HepG2 (cell line): ENCODE results near the gene KDM3B. TPM values are rescaled to one million over a fixed set of nuclear protein-coding genes. Genes with fewer than 3 reads are reported as not detected.

Experiments used
- ATAC-seq: fragments of 200-7000 bp; cut with Tn5 transposase; 3 replicates; pipeline ENCODE4 v1.9.1; 2020; ENCODE audit warnings: mild to moderate bottlenecking, moderate library complexity
- BruUV-seq: library from RNA; stranded (reverse); fragments of 400-500 nt; replicated peaks from 2 replicates; lab custom pipeline; 2021; lab: Mats Ljungman, UMichigan
- CTCF ChIA-PET: fragments of 300-600 bp; formaldehyde crosslinking; extraction: SDS; loops from one replicate; lab custom pipeline; 2021; ENCODE audit warnings: low total read pairs, inconsistent platforms, low intra/inter-chr PET ratio; lab: Yijun Ruan, JAX
- POLR2A ChIA-PET: fragments of 350-600 bp; sonication (Branson Sonifier 250); formaldehyde crosslinking; loops from one replicate; lab custom pipeline; 2020; ENCODE audit warnings: antibody characterized with exemption, inconsistent platforms; lab: Yijun Ruan, JAX
- DNase-seq: peaks from one replicate; pipeline ENCODE4 v3.0.0-alpha.2; 2015; ENCODE audit warnings: low spot score
- FAIRE-seq: peaks from 3 replicates; lab custom pipeline; 2011; peaks lifted over from hg19 to GRCh38; lab: Jason Lieb, UNC
- H2AFZ ChIP-seq: one replicate; pipeline ENCODE4 v1.6.1; 2011; ENCODE audit warnings: low read length, inconsistent platforms
- H3K27ac ChIP-seq: fragments of 300-600 bp; 3 replicates; pipeline ENCODE4 v1.8.0; 2011; ENCODE audit warnings: mixed run types, mild to moderate bottlenecking, mixed read lengths, low read length, inconsistent platforms; ENCODE audit not compliant: insufficient read depth; ENCODE audit errors: extremely low read length
- H3K27me3 ChIP-seq, 2 experiments: fragments of 200-600 bp in 1 of 2; 2 replicates in 1 of 2; 3 replicates in 1 of 2; pipeline versions ENCODE4 v1.6.0 to v1.8.0; 2011; ENCODE audit warnings: low read length in 2 of 2, mild to moderate bottlenecking in 2 of 2, moderate library complexity in 2 of 2, inconsistent platforms in 1 of 2; ENCODE audit not compliant: insufficient read depth in 2 of 2, control insufficient read depth in 1 of 2
- H3K36me3 ChIP-seq, 2 experiments: fragments of 200-600 bp in 1 of 2; replicated peaks in 1 of 2; 2 replicates in 1 of 2; 3 replicates in 1 of 2; pipeline versions ENCODE4 v1.5.1 to v1.8.0; 2011; ENCODE audit warnings: low read length in 2 of 2, inconsistent platforms in 1 of 2; ENCODE audit not compliant: insufficient read depth in 2 of 2, control insufficient read depth in 1 of 2
- H3K4me1 ChIP-seq: 2 replicates; pipeline ENCODE4 v1.5.1; 2012; ENCODE audit warnings: low read length, inconsistent platforms; ENCODE audit not compliant: insufficient read depth
- H3K4me2 ChIP-seq: 2 replicates; pipeline ENCODE4 v1.6.0; 2011; ENCODE audit warnings: low read depth, low read length, inconsistent platforms
- H3K4me3 ChIP-seq, 3 experiments: fragments of 200-600 bp in 1 of 3; sonication (generic), shearing (Covaris generic) in 1 of 3; replicated peaks in 1 of 3; 2 replicates each; pipeline ENCODE4 v1.5.1; 2011 to 2016; ENCODE audit warnings: low read length in 3 of 3, inconsistent platforms in 2 of 3, low read depth in 2 of 3, mild to moderate bottlenecking in 2 of 3, control low read depth in 1 of 3, mixed read lengths in 1 of 3; ENCODE audit not compliant: insufficient read depth in 1 of 3
- H3K79me2 ChIP-seq: one replicate; pipeline ENCODE4 v1.6.1; 2011; ENCODE audit warnings: low read length, inconsistent platforms; ENCODE audit not compliant: insufficient read depth
- H3K9ac ChIP-seq: 2 replicates; pipeline ENCODE4 v1.6.0; 2011; ENCODE audit warnings: mild to moderate bottlenecking, low read depth, low read length, inconsistent platforms; ENCODE audit not compliant: insufficient read depth
- H3K9me3 ChIP-seq: 2 replicates; pipeline ENCODE4 v1.5.1; 2012; ENCODE audit warnings: mild to moderate bottlenecking, low read length
- H4K20me1 ChIP-seq: 2 replicates; pipeline ENCODE4 v1.6.0; 2011; ENCODE audit warnings: inconsistent platforms, mild to moderate bottlenecking, low read length, moderate library complexity; ENCODE audit not compliant: insufficient read depth
- ATM ChIP-seq: fragments of 450-650 bp; IDR thresholded peaks from 2 replicates; pipeline ENCODE4 v1.7.1; 2017; ENCODE audit warnings: mild to moderate bottlenecking, borderline replicate concordance
- BRD4 ChIP-seq: sonication (generic); formaldehyde crosslinking; IDR thresholded peaks from 2 replicates; pipeline ENCODE4 v1.4.0; 2020; ENCODE audit warnings: missing genetic modification reagents
- CBX2 ChIP-seq, 2 experiments: fragments of 200-600 bp in 1 of 2; sonication (generic); formaldehyde crosslinking in 1 of 2; IDR thresholded peaks; 2 replicates each; pipeline versions ENCODE4 v1.7.0 to v1.8.1; 2018 to 2022; ENCODE audit warnings: low read depth in 2 of 2, low read length in 1 of 2, mild to moderate bottlenecking in 1 of 2, missing genetic modification reagents in 1 of 2
- CCDC6 ChIP-seq: sonication (generic); formaldehyde crosslinking; IDR thresholded peaks from 2 replicates; pipeline ENCODE4 v1.8.1; 2022; ENCODE audit warnings: mild to moderate bottlenecking, missing genetic modification reagents, moderate library complexity
- DNMT3B ChIP-seq: conservative IDR thresholded peaks from 2 replicates; pipeline ENCODE4 v1.6.1; 2016; ENCODE audit warnings: missing biosample characterization, control low read depth
- DRAP1 ChIP-seq: IDR thresholded peaks from 2 replicates; pipeline ENCODE4 v1.6.1; 2016; ENCODE audit warnings: missing genetic modification reagents, missing compliant biosample characterization
- FOXP4 ChIP-seq: sonication (generic); formaldehyde crosslinking; IDR thresholded peaks from 2 replicates; pipeline ENCODE4 v1.4.0; 2020; ENCODE audit warnings: missing genetic modification reagents
- IKZF5 ChIP-seq: IDR thresholded peaks from 2 replicates; pipeline ENCODE4 v1.6.1; 2018; ENCODE audit warnings: missing genetic modification reagents, mild to moderate bottlenecking, missing compliant biosample characterization
- LBX2 ChIP-seq: sonication (generic); formaldehyde crosslinking; IDR thresholded peaks from 2 replicates; pipeline ENCODE4 v1.5.0; 2020; ENCODE audit warnings: missing genetic modification reagents, mild to moderate bottlenecking, borderline replicate concordance
- MEF2D ChIP-seq: sonication (generic); formaldehyde crosslinking; IDR thresholded peaks from 2 replicates; pipeline ENCODE4 v1.5.1; 2020; ENCODE audit warnings: mild to moderate bottlenecking, missing genetic modification reagents
- SIN3A ChIP-seq: IDR thresholded peaks from 2 replicates; pipeline ENCODE4 v1.6.1; 2011; ENCODE audit warnings: low read depth, mild to moderate bottlenecking, control low read depth, low read length, borderline replicate concordance
- TFDP1 ChIP-seq: IDR thresholded peaks from 2 replicates; pipeline ENCODE4 v1.6.1; 2016; ENCODE audit warnings: missing compliant biosample characterization, missing genetic modification reagents, borderline replicate concordance
- ZFP37 ChIP-seq: sonication (generic); formaldehyde crosslinking; IDR thresholded peaks from 2 replicates; pipeline ENCODE4 v1.4.0; 2020; ENCODE audit warnings: missing genetic modification reagents, borderline replicate concordance
- ZNF160 ChIP-seq: sonication (generic); formaldehyde crosslinking; IDR thresholded peaks from 2 replicates; pipeline ENCODE4 v1.8.0; 2022; ENCODE audit warnings: mild to moderate bottlenecking, inconsistent platforms, missing genetic modification reagents
- ZNF24 ChIP-seq: fragments of 450-650 bp; IDR thresholded peaks from 2 replicates; pipeline ENCODE4 v1.6.1; 2017; ENCODE audit warnings: antibody characterized with exemption, mild to moderate bottlenecking
- ZNF704 ChIP-seq: sonication (generic); formaldehyde crosslinking; IDR thresholded peaks from 2 replicates; pipeline ENCODE4 v1.8.1; 2023; ENCODE audit warnings: mild to moderate bottlenecking, inconsistent platforms, moderate library complexity, missing genetic modification reagents, borderline replicate concordance
- ZNF713 ChIP-seq: sonication (generic); formaldehyde crosslinking; IDR thresholded peaks from 2 replicates; pipeline ENCODE4 v1.4.0; 2020; ENCODE audit warnings: mild to moderate bottlenecking, missing genetic modification reagents
- WGBS: methylation state at CpG from one replicate; pipeline ENCODE4 v1.1.6; 2017; ENCODE audit warnings: low lambda C conversion rate; 5-methylcytosine and 5-hydroxymethylcytosine counted together
- in situ Hi-C: cut with HindIII; loops from 2 replicates; pipeline ENCODE4 v1.10.0; 2017; ENCODE audit warnings: low pct_unique_long_range_greater_than_20kb; ENCODE audit not compliant: extremely low pct_ligation_motif_present
- intact Hi-C: fragments of 100-400 bp; cut with micrococcal nuclease; formaldehyde crosslinking; loops from one replicate; pipeline ENCODE4 v1.10.0; 2022; ENCODE audit not compliant: unreplicated experiment
- polyA plus RNA-seq, 8 experiments: library from polyadenylated mRNA; depleted of rRNA in 3 of 8; stranded (reverse) in 7 of 8; unstranded in 1 of 8; fragments of >200 nt; fragmentation: Illumina TruSeq in 4 of 8; extraction: Trizol in 4 of 8; gene quantifications; 2 replicates each; pipeline versions ENCODE4 v1.2.1 to v1.2.3, GENCODE V29; 2011 to 2016; ENCODE audit warnings: low read depth in 4 of 8, missing spikeins in 1 of 8, mixed read lengths in 1 of 8; ENCODE audit not compliant: insufficient read depth in 1 of 8
- total RNA-seq, 5 experiments: library from RNA; depleted of rRNA; stranded (reverse); fragments of >200 nt; fragmentation: Illumina TruSeq; extraction: Trizol; gene quantifications; 2 replicates each; pipeline ENCODE4 v1.2.3, GENCODE V29; 2016; ENCODE audit warnings: low read depth in 1 of 5

The KDM3B gene
- total and polyA plus RNA-seq, 2 of the 13 experiments (the other 11 are each of a cell fraction or from before 2014, with no cell fraction given), result 19.7 to 34.3 TPM

GRCh38 chr5:138459311-138459933 is 106.9 kb downstream of the KDM3B start:
- in situ Hi-C loops, result no loop called here
- no TSS peak for BruUV-seq
- Histone ChIP-seq H3K27ac (no peak overlapping the region), H3K79me2 (no peaks in the 10 kb centered on the region), H3K4me3 (peak overlapping the region in 1 of 3 experiments; percentile 45; a peak in 1 of 6 replicates), H3K4me1 (peaks cover 55% of the 10 kb centered on the region), H3K27me3 (peaks cover 6 to 40% of the 10 kb centered on the region in 2 experiments; a peak in 3 of 5 replicates), H3K9me3 (no peaks in the 10 kb centered on the region), H3K36me3 (no peaks in the 10 kb centered on the region), H2AFZ (no peak overlapping the region), H3K4me2 (peak overlapping the region; percentile 70), H4K20me1 (no peaks in the 10 kb centered on the region), H3K9ac (peak overlapping the region; percentile 45; the same call in 1 of the 2 replicates)
- DNase-seq (no peak), FAIRE-seq (no peak), ATAC-seq (peak; percentile 6; the same call in 1 of the 3 replicates)
- WGBS, result 22% methylated on average over 6 of the region's 11 CpGs
- ChIA-PET CTCF (no interaction called here), POLR2A (interaction anchor here (1.1 to 1.2 kb wide), 2 partner anchors 34 to 75 kb away, joined by 3 to 6 read pairs; no protein-coding TSS in a partner anchor)
- intact Hi-C loops, result no loop called here
- TF ChIP-seq ZNF24 (no peak), ATM (no peak), MEF2D (CRISPR knock-in tag) (peak; percentile 86; the same call in 1 of the 2 replicates), CCDC6 (CRISPR knock-in tag) (peak; percentile 28; the same call in 1 of the 2 replicates), ZNF713 (CRISPR knock-in tag) (no peak), FOXP4 (no peak), DNMT3B (CRISPR knock-in tag) (peak; percentile 94), TFDP1 (CRISPR knock-in tag) (peak; percentile 82; the same call in 1 of the 2 replicates), ZFP37 (peak; percentile 96), CBX2 (IDR thresholded peaks at IDR 0.05; ENCODE audit: low read depth, low read length) (no peak), CBX2 (CRISPR knock-in tag; IDR thresholded peaks at IDR 0.05; ENCODE audit: low read depth) (no peak), IKZF5 (CRISPR knock-in tag) (peak; percentile 48; the same call in 1 of the 2 replicates), BRD4 (no peak), LBX2 (peak; percentile 94; the same call in 1 of the 2 replicates), SIN3A (peak; percentile 55; the same call in 1 of the 2 replicates), ZNF704 (CRISPR knock-in tag) (no peak), DRAP1 (peak; percentile 22; the same call in 1 of the 2 replicates), ZNF160 (CRISPR knock-in tag) (no peak; the same call in 1 of the 2 replicates)
